Ovary (tissue), 9 donors: ENCODE data around the gene TRMT61A. TPM values are rescaled to one million over a fixed set of nuclear protein-coding genes. Genes with fewer than 3 reads are reported as not detected.
A peak's percentile ranks its signal among the peaks of the same experiment; 100 is the strongest.
"Not testable (repeated sequence)": the region's sequence is repeated elsewhere in the genome, so short reads cannot be mapped to it uniquely, and the experiment has no call there.

Experiments used
- DNase-seq, 5 donors: peaks; one replicate each; pipeline ENCODE4 v3.0.0-alpha.2; 2019 to 2020
- H3K27ac ChIP-seq, 2 donors: fragments of 200-600 bp; one replicate each; pipeline versions ENCODE4 v1.5.1 to v1.8.0; 2019 to 2022
- H3K27me3 ChIP-seq: fragments of 200-600 bp; one replicate; pipeline ENCODE4 v1.8.0; 2022
- H3K36me3 ChIP-seq: fragments of 200-600 bp; sonication (generic); one replicate; pipeline ENCODE4 v1.5.1; 2019
- H3K4me1 ChIP-seq: one replicate; pipeline ENCODE4 v1.8.1; 2013; ENCODE audit warnings: mild to moderate bottlenecking, moderate library complexity; ENCODE audit not compliant: insufficient read depth
- H3K4me3 ChIP-seq: fragments of 200-600 bp; sonication (generic); one replicate; pipeline ENCODE4 v1.5.1; 2017
- H3K9me3 ChIP-seq, 2 donors: fragments of 200-600 bp in 1 of 2; sonication (generic) in 1 of 2; one replicate each; pipeline versions ENCODE4 v1.5.1 to v1.8.1; 2013 to 2019; ENCODE audit warnings: mild to moderate bottlenecking in 1 of 2, moderate library complexity in 1 of 2
- EP300 ChIP-seq: sonication (generic); formaldehyde crosslinking; IDR thresholded peaks from one replicate; pipeline ENCODE4 v1.6.1; 2017; ENCODE audit warnings: antibody characterized with exemption
- POLR2A ChIP-seq: fragments of 450-650 bp; IDR thresholded peaks from one replicate; pipeline ENCODE4 v1.6.1; 2017; ENCODE audit warnings: antibody characterized with exemption, mild to moderate bottlenecking, moderate library complexity
- WGBS, 3 donors: extraction: QIAGEN DNeasy Blood & Tissue Kit in 1 of 3; methylation state at CpG; one replicate each; pipeline versions ENCODE4 v1.1.5 to v1.1.7; 2013 to 2017; 5-methylcytosine and 5-hydroxymethylcytosine counted together
- intact Hi-C, 4 donors: fragments of 100-400 bp; cut with DNase I; formaldehyde crosslinking; loops; one replicate each; pipeline versions ENCODE4 v1.11.0 to v1.15.1; 2022 to 2023
- polyA plus RNA-seq, 2 donors: library from polyadenylated mRNA; stranded (reverse); fragments of 200-250 nt in 1 of 2; fragments of 350-450 nt in 1 of 2; fragmentation: Illumina TruSeq in 1 of 2; extraction: RNeasy Lipid Tissue Mini Kit (QIAGEN cat#74804) in 1 of 2; gene quantifications; one replicate each; pipeline ENCODE4 v1.2.3, GENCODE V29; 2013 to 2014
- total RNA-seq, 7 donors: library from RNA; depleted of rRNA in 2 of 7; stranded (reverse); fragments of >200 nt in 2 of 7; fragmentation: NEBNext Ultra II Directional in 3 of 7; extraction: Animal tissue kit (Norgen Biotek cat#: 25700) in 3 of 7; gene quantifications; one replicate each; pipeline versions ENCODE4 v1.1.0 to v1.2.4, GENCODE V29; 2016 to 2023
- TF ChIP-seq, protein P1 (sequence below), 3 donors: fragments of 450-650 bp in 2 of 3; fragments of 200-600 bp in 1 of 3; IDR thresholded peaks; one replicate each; pipeline versions ENCODE4 v1.5.1 to v1.8.0; 2016 to 2022; ENCODE audit warnings: antibody characterized with exemption in 3 of 3, mild to moderate bottlenecking in 1 of 3
- donor health status: DM: no; HTN: no; CAD: no; lungs with moderate emphysema.
- donor health status: DM: no; HTN: no; CAD: no.
- donor health status: Bipolar disorder and iron deficiency.
- donor health status: DM: yes; HTN: yes; CAD: no.
- donor health status: DM: no; HTN: no; CAD: no.
- donor health status: DM: yes; HTN: yes; CAD: no.

TRMT61A gene
- total and polyA plus RNA-seq, 9 donors, result 0.62 to 20.9 (median 12.8) TPM

DNA sequence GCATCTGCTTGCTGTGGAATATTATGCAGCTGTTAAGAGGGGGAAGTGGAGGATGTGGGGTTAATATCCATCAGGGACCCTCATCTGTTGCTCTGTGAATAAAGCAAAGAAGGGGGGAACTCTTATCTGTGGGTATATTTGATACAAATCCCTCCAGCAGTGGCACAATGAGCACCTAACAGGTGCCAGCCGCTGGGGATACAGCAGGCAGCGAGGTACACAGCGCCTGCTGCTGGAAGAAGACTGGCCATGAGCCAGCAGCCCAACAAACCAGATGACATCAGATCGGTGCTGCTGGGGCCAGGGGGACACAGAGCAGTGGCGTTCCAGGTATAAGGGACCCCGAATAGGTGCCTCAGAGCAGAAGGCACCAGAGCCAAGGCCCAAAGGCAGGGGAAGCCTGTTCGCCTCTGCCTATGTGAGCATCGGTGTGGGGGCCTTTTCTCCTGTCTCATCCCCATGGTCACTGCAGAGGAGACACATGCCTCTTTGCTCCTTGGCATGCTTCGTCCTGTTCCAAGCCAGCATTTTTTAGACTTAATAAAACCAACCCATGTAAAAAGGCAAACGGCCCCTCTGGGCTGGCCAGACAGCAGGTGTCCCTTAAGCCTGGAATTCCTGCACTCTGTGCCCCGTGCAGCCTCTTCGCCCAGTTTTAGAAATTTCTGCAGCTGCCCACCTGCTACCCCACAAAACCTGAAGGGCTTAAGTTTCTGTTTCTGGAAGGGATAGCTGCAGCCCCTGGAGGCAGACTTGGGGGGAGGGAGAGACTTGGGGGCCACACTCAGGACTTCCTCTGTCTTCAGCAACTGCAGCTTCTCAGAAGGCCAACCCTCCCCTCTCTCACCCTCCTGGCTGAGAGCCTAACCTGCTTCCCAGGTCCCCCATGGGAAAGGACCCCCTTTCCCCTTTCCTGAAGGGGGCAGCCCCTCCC lies 4.7 kb upstream of the TRMT61A start:
- no peaks in the 10 kb centered on the region for H3K36me3 ChIP-seq
- TF ChIP-seq, protein P1, sequence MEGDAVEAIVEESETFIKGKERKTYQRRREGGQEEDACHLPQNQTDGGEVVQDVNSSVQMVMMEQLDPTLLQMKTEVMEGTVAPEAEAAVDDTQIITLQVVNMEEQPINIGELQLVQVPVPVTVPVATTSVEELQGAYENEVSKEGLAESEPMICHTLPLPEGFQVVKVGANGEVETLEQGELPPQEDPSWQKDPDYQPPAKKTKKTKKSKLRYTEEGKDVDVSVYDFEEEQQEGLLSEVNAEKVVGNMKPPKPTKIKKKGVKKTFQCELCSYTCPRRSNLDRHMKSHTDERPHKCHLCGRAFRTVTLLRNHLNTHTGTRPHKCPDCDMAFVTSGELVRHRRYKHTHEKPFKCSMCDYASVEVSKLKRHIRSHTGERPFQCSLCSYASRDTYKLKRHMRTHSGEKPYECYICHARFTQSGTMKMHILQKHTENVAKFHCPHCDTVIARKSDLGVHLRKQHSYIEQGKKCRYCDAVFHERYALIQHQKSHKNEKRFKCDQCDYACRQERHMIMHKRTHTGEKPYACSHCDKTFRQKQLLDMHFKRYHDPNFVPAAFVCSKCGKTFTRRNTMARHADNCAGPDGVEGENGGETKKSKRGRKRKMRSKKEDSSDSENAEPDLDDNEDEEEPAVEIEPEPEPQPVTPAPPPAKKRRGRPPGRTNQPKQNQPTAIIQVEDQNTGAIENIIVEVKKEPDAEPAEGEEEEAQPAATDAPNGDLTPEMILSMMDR (IDR thresholded peaks at IDR 0.05), result no peak
- no peak for TF ChIP-seq POLR2A
- no peak for TF ChIP-seq EP300
- 73 to 75% (median 73%) methylated on average over 12 of the region's 12 CpGs for WGBS, 3 donors
- no peak overlapping the region for H3K4me3 ChIP-seq
- no peaks in the 10 kb centered on the region for H3K27me3 ChIP-seq
- H3K27ac ChIP-seq, result no peak overlapping the region
- peaks cover 17% of the 10 kb centered on the region for H3K4me1 ChIP-seq
- intact Hi-C loops, result no loop called here
- DNase-seq, result peak in 3 of 5 donors; percentile 13 to 47 (median 29)
- H3K9me3 ChIP-seq, result no peaks in the 10 kb centered on the region

- H3K27me3 ChIP-seq, H3K27ac ChIP-seq, intact Hi-C loops, H3K36me3 ChIP-seq, H3K9me3 ChIP-seq, DNase-seq, H3K4me3 ChIP-seq: not testable (repeated sequence)
- H3K4me1 ChIP-seq, result peaks cover 21% of the 10 kb centered on the region
- WGBS, 3 donors, result 61 to 62% (median 61%) methylated on average over 17 of the region's 17 CpGs
Measured at GRCh38 chr14:103525430-103526246, 3.4 kb upstream of the TRMT61A start.

GRCh38 chr14:103526247-103526913 lies 2.6 kb upstream of the TRMT61A start:
- Histone ChIP-seq H3K27me3 (no peaks in the 10 kb centered on the region), H3K4me3 (no peak overlapping the region), H3K4me1 (peaks cover 21% of the 10 kb centered on the region), H3K36me3 (no peaks in the 10 kb centered on the region), H3K27ac (peak overlapping the region in 1 of 2 donors; percentile 3), H3K9me3 (no peaks in the 10 kb centered on the region)
- TF ChIP-seq, protein P1 (IDR thresholded peaks at IDR 0.05), result no peak
- no peak for TF ChIP-seq POLR2A
- TF ChIP-seq EP300, result no peak
- 74 to 81% (median 77%) methylated on average over 8 of the region's 8 CpGs for WGBS, 3 donors
- intact Hi-C loops, result no loop called here
- no peak for DNase-seq

DNA sequence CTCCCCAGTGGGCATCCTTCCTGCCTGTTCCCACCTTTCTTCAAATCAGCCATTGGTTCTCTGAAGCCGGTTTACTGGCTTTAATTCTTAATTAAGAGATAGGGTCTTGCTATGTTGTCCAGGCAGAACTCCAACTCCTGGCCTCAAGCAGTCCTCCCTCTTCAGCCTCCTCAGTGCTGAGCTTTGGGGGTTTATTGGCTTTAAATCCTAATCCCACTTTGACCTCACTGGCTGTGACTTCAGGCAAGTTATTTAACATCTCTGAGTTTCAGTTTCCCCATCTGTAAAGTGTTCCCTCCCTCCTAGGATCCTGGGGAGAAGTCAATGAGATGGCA lies 2.1 kb upstream of the TRMT61A start:
- peaks cover 21% of the 10 kb centered on the region for H3K4me1 ChIP-seq
- intact Hi-C loops, result no loop called here
- H3K27me3 ChIP-seq, result no peaks in the 10 kb centered on the region
- H3K36me3 ChIP-seq, result no peaks in the 10 kb centered on the region
- no peaks in the 10 kb centered on the region for H3K9me3 ChIP-seq
- H3K4me3 ChIP-seq, result no peak overlapping the region
- peak overlapping the region in 1 of 2 donors; percentile 90 for H3K27ac ChIP-seq
- no peak for DNase-seq
- 61 to 88% (median 77%) methylated on average over 1 of the region's 1 CpG for WGBS, 3 donors
- TF ChIP-seq POLR2A (no peak), EP300 (no peak)
- TF ChIP-seq, protein P1 (IDR thresholded peaks at IDR 0.05), result no peak
